ENCODE measurements around the gene MAML3.

MAML3 gene

GRCh38 chr4:140038031-140038533 lies 115.9 kb downstream of the MAML3 start:
- no peak for DNase-seq

- DNase-seq, result no peak
Measured at GRCh38 chr4:140037353-140038030, 116.5 kb downstream of the MAML3 start.

- no peak for DNase-seq
Measured at GRCh38 chr4:140031706-140032105, 122.3 kb downstream of the MAML3 start.

GRCh38 chr4:140031061-140031460 lies 122.9 kb downstream of the MAML3 start:
- DNase-seq, result no peak

- no peak for DNase-seq
Measured at GRCh38 chr4:140028676-140029517, 125.1 kb downstream of the MAML3 start.

GRCh38 chr4:140028101-140028500 lies 125.9 kb downstream of the MAML3 start:
- DNase-seq, result no peak

GRCh38 chr4:140027101-140027500 lies 126.9 kb downstream of the MAML3 start:
- no peak for DNase-seq

- no peak for DNase-seq
Measured at GRCh38 chr4:140025470-140025869, 128.5 kb downstream of the MAML3 start.

- no peak for DNase-seq
Measured at GRCh38 chr4:140020457-140021361, 133.3 kb downstream of the MAML3 start.

- DNase-seq, result no peak
Measured at GRCh38 chr4:140019619-140020347, 134.2 kb downstream of the MAML3 start.

GRCh38 chr4:140018931-140019618 lies 134.9 kb downstream of the MAML3 start:
- no peak for DNase-seq

GRCh38 chr4:140014284-140014683 lies 139.7 kb downstream of the MAML3 start:
- DNase-seq, result no peak

- DNase-seq, result no peak
Measured at GRCh38 chr4:140012688-140013486, 141.1 kb downstream of the MAML3 start.

- DNase-seq, result no peak
Measured at GRCh38 chr4:140005699-140006098, 148.3 kb downstream of the MAML3 start.

GRCh38 chr4:140004922-140005627 lies 148.9 kb downstream of the MAML3 start:
- DNase-seq, result no peak

- no peak for DNase-seq
Measured at GRCh38 chr4:140004549-140004895, 149.5 kb downstream of the MAML3 start.

- no peak for DNase-seq
Measured at GRCh38 chr4:140003876-140004548, 150.0 kb downstream of the MAML3 start.

GRCh38 chr4:140000232-140000631 lies 153.8 kb downstream of the MAML3 start:
- DNase-seq, result no peak
